Pancreas (tissue), 10 donors: ENCODE results near the gene NIPSNAP2. TPM values are rescaled to one million over a fixed set of nuclear protein-coding genes. Genes with fewer than 3 reads are reported as not detected.
"Not testable (repeated sequence)": the region's sequence is repeated elsewhere in the genome, so short reads cannot be mapped to it uniquely, and the experiment has no call there.

ENCODE experiments used
- ATAC-seq, 4 donors: fragments of 200-7000 bp; cut with Tn5 transposase; one replicate each; pipeline versions ENCODE4 v1.8.0 to v1.9.1; 2020; ENCODE audit warnings: mild to moderate bottlenecking in 4 of 4, moderate library complexity in 4 of 4
- DNase-seq, 6 donors: peaks; one replicate each; pipeline ENCODE4 v3.0.0-alpha.2; 2020
- FAIRE-seq: peaks from 2 replicates; lab custom pipeline; 2012; peaks lifted over from hg19 to GRCh38; lab: Jason Lieb, UNC
- H3K27ac ChIP-seq, 4 donors: fragments of 200-600 bp; sonication (generic); 1 replicate in 3 of 4; 2 replicates in 1 of 4; pipeline versions ENCODE4 v1.5.0 to v1.8.0; 2020
- H3K27me3 ChIP-seq, 4 donors: fragments of 200-600 bp; one replicate each; pipeline ENCODE4 v1.8.0; 2021
- H3K36me3 ChIP-seq, 3 donors: fragments of 200-600 bp; sonication (generic) in 1 of 3; one replicate each; pipeline versions ENCODE4 v1.5.0 to v1.8.0; 2020 to 2021
- H3K4me1 ChIP-seq, 3 donors: fragments of 200-600 bp; one replicate each; pipeline ENCODE4 v1.8.0; 2021
- H3K4me3 ChIP-seq, 4 donors: fragments of 200-600 bp; sonication (generic) in 2 of 4; one replicate each; pipeline versions ENCODE4 v1.5.0 to v1.8.0; 2020 to 2021
- H3K9me3 ChIP-seq, 4 donors: fragments of 200-600 bp; one replicate each; pipeline ENCODE4 v1.8.0; 2021
- WGBS, 2 donors: extraction: QIAGEN DNeasy Blood & Tissue Kit; methylation state at CpG; one replicate each; pipeline ENCODE4 v1.1.7; 2013; 5-methylcytosine and 5-hydroxymethylcytosine counted together
- intact Hi-C, 3 donors: fragments of 100-400 bp; cut with DNase I; formaldehyde crosslinking; loops; one replicate each; pipeline versions ENCODE4 v1.11.1 to v1.14.2; 2022
- polyA plus RNA-seq, 2 donors: library from polyadenylated mRNA; stranded (reverse); fragments of 200-250 nt; gene quantifications; one replicate each; pipeline ENCODE4 v1.2.3, GENCODE V29; 2013
- total RNA-seq, 6 donors: library from RNA; stranded (reverse); fragmentation: NEBNext Ultra II Directional in 4 of 6; extraction: Animal tissue kit (Norgen Biotek cat#: 25700) in 4 of 6; gene quantifications; one replicate each; pipeline versions ENCODE4 v1.2.1 to v1.2.4, GENCODE V29; 2021 to 2023
- TF ChIP-seq, protein P1 (sequence below), 4 donors: fragments of 200-600 bp; sonication (generic) in 3 of 4; IDR thresholded peaks; one replicate each; pipeline versions ENCODE4 v1.5.0 to v1.8.0; 2021; ENCODE audit warnings: antibody characterized with exemption in 4 of 4
- donor health status: healthy with polysubstance abuse.
- donor health status: DM: no; HTN: no; CAD: no; lungs with moderate emphysema.
- donor health status: DM: no; HTN: no; CAD: no.
- donor health status: control.
- donor health status: control.
- donor health status: Bipolar disorder and iron deficiency.
- donor health status: DM: yes; HTN: yes; CAD: no.
- donor health status: DM: no; HTN: no; CAD: no.
- donor health status: DM: no; HTN: no; CAD: no.
- donor health status: DM: yes; HTN: yes; CAD: no.

NIPSNAP2 gene
- total and polyA plus RNA-seq, 8 donors = 18.7 to 37.5 (median 25.8) TPM

DNA sequence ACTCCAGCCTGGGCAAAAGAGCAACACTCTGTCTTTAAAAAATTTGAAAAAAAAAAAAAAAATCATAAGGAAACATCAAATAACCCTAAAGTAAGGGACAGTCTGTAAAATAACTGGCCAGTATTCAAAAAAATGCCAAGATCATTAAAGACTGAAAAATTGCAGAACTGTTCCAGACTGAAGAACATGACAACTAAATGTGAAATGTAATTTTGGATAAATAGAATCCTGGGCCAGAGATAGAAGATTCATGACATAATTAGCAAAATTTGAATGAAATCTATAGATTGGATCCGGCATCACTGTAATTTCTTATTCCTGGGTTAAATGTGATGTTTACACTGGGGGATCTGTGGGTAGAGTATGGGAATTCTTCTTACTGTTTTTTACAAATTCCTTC lies 83.9 kb downstream of the NIPSNAP2 start:
- Histone ChIP-seq H3K4me1 (peaks cover 20 to 30% (median 24%) of the 10 kb centered on the region in 3 donors), H3K36me3 (no peaks in the 10 kb centered on the region), H3K4me3 (no peak overlapping the region), H3K27ac (peak overlapping the region in 3 of 4 donors; percentile 9 to 85 (median 85)), H3K9me3 (no peaks in the 10 kb centered on the region), H3K27me3 (no peaks in the 10 kb centered on the region)
- TF ChIP-seq, protein P1, sequence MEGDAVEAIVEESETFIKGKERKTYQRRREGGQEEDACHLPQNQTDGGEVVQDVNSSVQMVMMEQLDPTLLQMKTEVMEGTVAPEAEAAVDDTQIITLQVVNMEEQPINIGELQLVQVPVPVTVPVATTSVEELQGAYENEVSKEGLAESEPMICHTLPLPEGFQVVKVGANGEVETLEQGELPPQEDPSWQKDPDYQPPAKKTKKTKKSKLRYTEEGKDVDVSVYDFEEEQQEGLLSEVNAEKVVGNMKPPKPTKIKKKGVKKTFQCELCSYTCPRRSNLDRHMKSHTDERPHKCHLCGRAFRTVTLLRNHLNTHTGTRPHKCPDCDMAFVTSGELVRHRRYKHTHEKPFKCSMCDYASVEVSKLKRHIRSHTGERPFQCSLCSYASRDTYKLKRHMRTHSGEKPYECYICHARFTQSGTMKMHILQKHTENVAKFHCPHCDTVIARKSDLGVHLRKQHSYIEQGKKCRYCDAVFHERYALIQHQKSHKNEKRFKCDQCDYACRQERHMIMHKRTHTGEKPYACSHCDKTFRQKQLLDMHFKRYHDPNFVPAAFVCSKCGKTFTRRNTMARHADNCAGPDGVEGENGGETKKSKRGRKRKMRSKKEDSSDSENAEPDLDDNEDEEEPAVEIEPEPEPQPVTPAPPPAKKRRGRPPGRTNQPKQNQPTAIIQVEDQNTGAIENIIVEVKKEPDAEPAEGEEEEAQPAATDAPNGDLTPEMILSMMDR (IDR thresholded peaks at IDR 0.05) = no peak
- 82 to 92% methylated on average over 1 of the region's 1 CpG for WGBS, 2 donors
- intact Hi-C loops = no loop called here
- DNase-seq = no peak
- no peak for ATAC-seq
- FAIRE-seq = no peak

DNA sequence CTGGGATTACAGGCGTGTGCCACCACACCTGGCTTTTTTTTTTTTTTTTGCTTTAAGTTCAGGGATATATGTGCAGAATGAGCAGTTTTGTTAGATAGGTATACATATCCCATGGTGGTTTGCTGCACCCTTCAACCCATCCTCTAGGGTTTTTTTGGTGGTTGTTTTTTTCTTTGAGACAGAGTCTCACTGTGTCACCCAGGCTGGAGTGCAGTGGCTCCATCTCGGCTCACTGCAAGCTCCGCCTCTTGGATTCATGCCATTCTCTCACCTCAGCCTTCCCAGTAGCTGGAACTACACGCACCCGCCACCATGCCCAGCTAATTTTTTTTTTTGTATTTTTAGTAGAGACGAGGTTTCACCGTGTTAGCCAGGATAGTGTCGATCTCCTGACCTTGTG lies 84.4 kb downstream of the NIPSNAP2 start:
- H3K36me3 ChIP-seq, intact Hi-C loops, H3K27me3 ChIP-seq, H3K4me3 ChIP-seq, FAIRE-seq, H3K9me3 ChIP-seq, ATAC-seq: not testable (repeated sequence)
- Histone ChIP-seq H3K27ac (peak overlapping the region in 2 of 4 donors; percentile 85), H3K4me1 (peaks cover 21 to 35% (median 24%) of the 10 kb centered on the region in 3 donors)
- WGBS, 2 donors = 27 to 34% methylated on average over 8 of the region's 8 CpGs
- DNase-seq = peak in 5 of 6 donors; percentile 49 to 65 (median 56)

Other genes with a start within 250 kb of the NIPSNAP2 start
- not detected for gene SEPTIN14, start 101.8 kb upstream of the NIPSNAP2 start, total RNA-seq
- not detected for gene SEPTIN14, start 101.8 kb upstream of the NIPSNAP2 start, polyA plus RNA-seq
- gene ZNF713, start 77.1 kb upstream of the NIPSNAP2 start, total RNA-seq = 1 to 10 TPM; 1.5 to 2.9 (median 1.7) TPM
- gene ZNF713, start 77.1 kb upstream of the NIPSNAP2 start, polyA plus RNA-seq = 1 to 10 TPM; 1.1 to 1.4 TPM
- gene MRPS17, start 12.7 kb upstream of the NIPSNAP2 start, total RNA-seq = 1 to 10 TPM; 5.4 to 8.6 (median 7.0) TPM
- 1 to 10 TPM; 6.6 to 8.4 TPM for gene MRPS17, start 12.7 kb upstream of the NIPSNAP2 start, polyA plus RNA-seq
- gene PSPH, start 86.9 kb downstream of the NIPSNAP2 start, total RNA-seq = 1 to 10 TPM; 3.8 to 9.1 (median 7.2) TPM
- 1 to 10 TPM; 3.3 to 3.8 TPM for gene PSPH, start 86.9 kb downstream of the NIPSNAP2 start, polyA plus RNA-seq
- gene CCT6A, start 87.2 kb downstream of the NIPSNAP2 start, total RNA-seq = 10 to 100 TPM; 33.6 to 56.5 (median 51.3) TPM
- gene CCT6A, start 87.2 kb downstream of the NIPSNAP2 start, polyA plus RNA-seq = 10 to 100 TPM; 80.4 to 89.0 TPM
- 100 to 1,000 TPM in 5 of 6 donors, 10 to 100 TPM in 1; 95.0 to 136 (median 108) TPM for gene SUMF2, start 99.7 kb downstream of the NIPSNAP2 start, total RNA-seq
- gene SUMF2, start 99.7 kb downstream of the NIPSNAP2 start, polyA plus RNA-seq = 100 to 1,000 TPM in 1 of 2 donors, 10 to 100 TPM in 1; 88.6 to 101 TPM
- gene PHKG1, start 128.4 kb downstream of the NIPSNAP2 start, total RNA-seq = under 1 TPM; 0.16 to 0.78 (median 0.48) TPM
- 1 to 10 TPM; 1.4 to 1.6 TPM for gene PHKG1, start 128.4 kb downstream of the NIPSNAP2 start, polyA plus RNA-seq
- 100 to 1,000 TPM; 115 to 189 (median 149) TPM for gene CHCHD2, start 141.9 kb downstream of the NIPSNAP2 start, total RNA-seq
- 100 to 1,000 TPM; 135 to 265 TPM for gene CHCHD2, start 141.9 kb downstream of the NIPSNAP2 start, polyA plus RNA-seq
- 1 to 10 TPM in 2 of 6 donors, under 1 TPM in 3, not detected in 1; 0.37 to 1.2 (median 0.63) TPM for gene NUPR2, start 151.8 kb downstream of the NIPSNAP2 start, total RNA-seq
- gene NUPR2, start 151.8 kb downstream of the NIPSNAP2 start, polyA plus RNA-seq = 10 to 100 TPM in 1 of 2 donors, 1 to 10 TPM in 1; 5.2 to 11.5 TPM